ENCODE results near the gene NELL1.

The NELL1 gene

DNA sequence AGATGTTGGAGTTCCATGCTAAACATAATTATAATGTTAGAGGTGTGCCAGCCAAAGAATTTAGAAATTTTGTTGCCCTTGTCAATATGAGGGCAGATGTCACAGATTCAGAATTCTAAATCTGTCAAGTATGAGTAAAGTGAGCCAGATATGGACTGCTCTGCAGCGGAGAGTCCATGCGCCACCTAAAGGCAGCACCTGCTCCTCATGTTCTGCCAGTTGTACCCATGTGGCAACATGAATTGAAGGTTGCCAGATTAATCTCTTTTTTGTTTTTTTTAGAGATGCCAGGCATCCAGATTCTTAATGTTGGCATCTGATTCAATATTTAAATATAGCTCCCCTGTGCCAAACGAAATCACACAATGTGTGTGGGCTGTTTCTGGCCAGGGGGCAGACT lies 844.9 kb downstream of the NELL1 start:
- DNase-seq: peak; percentile 29

DNA sequence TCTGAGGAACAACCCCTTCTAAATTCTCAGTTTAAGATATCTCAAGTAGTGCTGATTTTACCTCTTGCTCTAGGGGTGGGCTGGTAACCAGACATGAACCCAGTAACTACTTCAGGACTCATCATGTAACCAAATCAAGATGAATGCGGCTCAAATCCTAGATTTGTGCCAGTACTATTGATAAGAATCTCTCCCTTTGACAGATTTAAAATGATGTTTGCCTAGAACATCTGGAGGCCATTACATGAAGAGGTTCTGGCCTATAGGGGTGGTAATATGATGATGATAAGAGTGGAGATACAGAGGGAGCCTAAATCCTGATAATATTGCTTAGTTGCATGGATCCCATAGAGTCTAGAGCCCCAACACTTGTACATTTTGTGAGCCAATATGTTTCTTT lies 850.9 kb downstream of the NELL1 start:
- no peak for DNase-seq

DNA sequence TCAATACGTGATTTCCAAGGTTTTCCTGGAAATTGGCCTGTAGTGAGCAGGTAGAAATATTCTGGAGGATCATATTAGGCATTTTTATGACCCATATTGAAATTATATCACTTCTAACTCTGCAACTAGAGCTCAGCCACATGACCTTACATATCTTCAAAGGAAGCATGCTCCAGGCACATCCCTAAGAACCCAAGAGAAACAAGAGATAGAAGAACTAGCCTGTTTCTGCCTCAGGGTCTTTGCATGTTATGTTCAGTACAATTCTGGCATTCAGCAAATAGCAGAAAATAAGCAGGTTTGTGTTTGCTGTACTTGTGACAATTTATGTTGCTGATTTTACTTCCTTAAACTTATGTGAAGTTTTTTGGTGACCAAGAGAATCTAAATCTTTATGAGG lies 859.8 kb downstream of the NELL1 start:
- no peak for DNase-seq

DNA sequence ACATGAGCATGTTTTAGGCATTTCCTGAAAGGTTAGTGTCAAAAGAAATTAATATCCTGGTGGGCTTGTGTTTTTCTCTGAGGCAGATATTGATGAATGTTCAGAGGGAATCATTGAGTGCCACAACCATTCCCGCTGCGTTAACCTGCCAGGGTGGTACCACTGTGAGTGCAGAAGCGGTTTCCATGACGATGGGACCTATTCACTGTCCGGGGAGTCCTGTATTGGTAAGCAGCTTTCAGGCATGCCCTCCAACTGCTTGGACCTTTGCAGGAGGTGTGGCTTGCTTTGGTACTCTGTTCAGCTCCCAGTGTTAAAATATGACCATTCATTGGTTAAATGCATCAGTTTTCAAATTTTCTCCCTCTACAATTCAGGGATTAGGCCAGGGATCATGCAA lies 864.9 kb downstream of the NELL1 start:
- DNase-seq: no peak

DNA sequence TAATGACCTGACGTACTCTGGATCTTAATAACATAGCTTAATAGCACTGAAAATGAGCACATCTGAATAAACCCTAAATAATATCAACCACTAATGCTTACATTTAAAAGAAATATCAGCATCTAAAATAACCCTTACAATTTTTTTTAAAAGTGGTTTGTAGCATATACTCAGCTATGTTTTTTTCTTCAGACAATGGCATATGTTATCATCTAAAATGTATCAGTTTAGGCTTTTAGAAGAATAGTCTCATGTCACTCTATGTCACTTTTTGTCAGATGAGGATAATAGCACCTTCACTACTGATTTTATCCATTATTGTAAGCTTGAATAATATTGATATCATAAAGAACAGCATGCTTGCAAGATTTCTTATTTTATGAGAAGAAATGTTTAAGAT lies 868.6 kb downstream of the NELL1 start:
- DNase-seq: no peak

DNA sequence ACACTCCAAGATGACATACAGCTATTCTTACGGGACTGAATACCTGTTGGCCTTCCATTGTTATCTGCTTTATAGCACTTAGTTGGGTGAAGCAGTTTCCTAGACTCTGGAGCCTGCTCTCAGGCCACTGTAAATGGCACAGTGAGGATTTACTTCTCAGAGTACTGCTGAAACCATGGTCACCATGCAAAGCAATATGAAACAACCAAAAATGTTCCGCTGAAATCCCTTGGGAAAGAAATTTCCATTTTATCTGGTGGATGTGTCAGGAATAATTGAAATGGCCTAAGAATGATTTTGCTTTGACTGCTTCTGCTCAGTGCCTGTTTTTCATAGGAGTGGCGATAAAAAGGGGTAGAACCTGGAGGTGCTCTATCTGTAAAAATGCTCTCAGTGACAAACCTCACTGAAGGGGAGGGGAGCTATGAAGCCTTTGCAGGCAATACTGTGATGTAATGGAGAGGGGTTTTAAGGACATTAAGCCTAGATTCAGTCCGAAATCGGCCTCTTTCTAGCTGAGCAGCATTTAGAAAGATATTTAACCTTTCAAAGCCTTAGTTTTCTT lies 871.9 kb downstream of the NELL1 start:
- no peak for DNase-seq

DNA sequence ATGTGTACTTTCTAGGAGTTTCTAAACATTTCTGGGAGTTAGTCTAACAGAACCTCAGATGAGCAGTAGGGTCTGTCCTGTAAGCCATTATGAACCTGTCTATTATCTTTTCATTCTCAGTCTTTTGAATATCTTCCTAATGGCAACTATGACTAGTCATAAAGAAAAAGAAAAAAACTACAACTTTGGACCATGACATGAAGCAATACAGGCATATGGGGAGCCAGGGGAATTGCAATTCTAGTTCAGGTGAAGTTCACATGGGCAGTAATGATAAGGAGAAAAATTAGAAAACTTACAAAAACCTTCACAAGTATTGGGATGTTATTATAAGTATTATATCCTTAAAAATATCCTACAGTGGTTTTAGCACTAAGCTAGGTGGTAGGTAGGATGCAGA lies 874.5 kb downstream of the NELL1 start:
- no peak for DNase-seq

DNA sequence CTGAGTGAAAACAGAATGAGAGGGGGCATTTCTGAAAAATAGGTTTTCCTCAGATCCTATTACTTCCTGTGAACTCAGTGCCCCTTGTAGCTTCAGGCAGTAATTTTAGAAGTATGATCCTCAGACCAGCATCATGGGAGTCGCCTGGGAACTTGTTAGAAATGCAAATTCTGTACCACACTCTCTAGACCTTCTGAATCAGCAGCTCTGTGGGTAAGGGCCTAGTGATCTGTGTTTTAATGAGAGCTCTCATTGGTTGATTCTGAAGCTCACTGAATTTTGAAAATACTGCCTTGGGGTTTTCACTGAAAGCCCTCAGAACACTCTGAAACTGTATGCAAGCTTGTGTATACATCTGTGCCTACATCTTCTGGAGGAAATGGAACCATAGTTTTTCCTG lies 876.3 kb downstream of the NELL1 start:
- DNase-seq: no peak

DNA sequence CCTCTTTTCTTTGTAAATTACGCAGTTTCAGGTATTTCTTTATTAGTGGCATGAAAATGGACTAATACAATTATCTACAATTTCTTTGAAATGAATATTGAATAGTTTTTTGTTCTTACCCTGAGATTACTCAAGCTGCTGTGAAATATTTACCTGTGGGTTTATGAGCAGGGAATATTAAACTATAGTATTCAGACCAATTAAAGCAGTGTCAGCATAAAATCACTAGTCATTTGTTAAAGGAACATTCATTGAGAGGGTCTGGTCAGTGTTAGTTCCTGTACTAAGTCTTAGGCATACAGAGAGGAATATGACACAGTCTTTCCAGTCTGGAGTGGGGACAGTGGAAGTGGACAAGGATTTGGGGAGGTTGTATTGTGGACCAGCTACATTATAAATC lies 877.3 kb downstream of the NELL1 start:
- no peak for DNase-seq

DNA sequence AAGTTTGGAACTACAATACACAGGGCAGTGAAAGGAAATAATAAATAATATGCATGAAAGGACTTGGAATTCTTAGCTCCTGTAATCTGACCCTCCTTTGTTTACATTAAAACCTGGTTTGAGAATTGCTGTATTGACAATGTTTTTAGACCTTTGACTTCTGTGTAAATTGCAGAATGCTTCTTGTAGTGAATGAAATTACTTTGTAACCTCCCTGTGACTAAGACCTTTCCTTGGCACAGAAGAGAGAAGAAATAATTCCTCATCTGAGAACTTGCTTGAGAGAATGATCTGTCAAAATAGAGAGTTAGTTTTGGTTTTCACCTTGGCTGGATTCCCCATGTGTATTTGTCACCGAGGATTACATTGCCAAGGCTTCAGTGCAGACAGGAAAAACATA lies 883.5 kb downstream of the NELL1 start:
- peak; percentile 37 for DNase-seq

DNA sequence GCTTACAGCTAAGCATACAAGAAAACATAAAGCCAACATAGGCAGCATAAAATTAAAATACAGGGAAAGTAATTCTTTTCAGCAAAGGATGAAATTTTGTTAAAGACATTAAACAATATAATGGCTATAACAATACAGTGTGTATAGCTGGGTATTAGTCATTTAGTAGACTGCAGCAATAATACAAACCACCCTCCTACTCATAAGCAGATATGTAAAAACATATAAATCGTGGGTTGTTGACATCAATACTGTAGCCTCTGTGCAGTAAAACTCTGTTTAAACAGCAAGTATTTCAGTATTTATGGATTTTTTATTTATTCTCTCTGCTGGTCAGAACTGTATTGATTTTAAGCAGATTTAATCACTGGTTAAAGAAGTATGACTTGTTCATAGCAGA lies 884.4 kb downstream of the NELL1 start:
- DNase-seq: no peak

DNA sequence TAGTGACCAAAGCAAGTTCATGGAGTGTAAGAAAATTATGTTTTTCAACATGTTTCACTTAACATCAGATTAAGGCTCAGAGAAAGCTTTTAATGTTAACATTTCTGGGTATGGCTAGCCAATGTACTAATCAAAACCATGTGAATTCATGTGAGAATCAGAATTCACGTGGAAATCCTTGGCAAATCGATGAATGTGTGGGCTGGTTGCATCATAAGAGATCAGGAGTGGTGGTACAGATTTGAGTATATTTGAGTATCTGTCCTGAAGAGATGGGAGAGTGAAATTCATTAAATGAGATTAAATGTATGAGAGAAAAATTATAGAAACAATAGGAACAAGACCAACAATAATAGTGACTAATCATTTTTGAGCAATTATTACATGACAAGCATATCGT lies 884.9 kb downstream of the NELL1 start:
- no peak for DNase-seq

DNA sequence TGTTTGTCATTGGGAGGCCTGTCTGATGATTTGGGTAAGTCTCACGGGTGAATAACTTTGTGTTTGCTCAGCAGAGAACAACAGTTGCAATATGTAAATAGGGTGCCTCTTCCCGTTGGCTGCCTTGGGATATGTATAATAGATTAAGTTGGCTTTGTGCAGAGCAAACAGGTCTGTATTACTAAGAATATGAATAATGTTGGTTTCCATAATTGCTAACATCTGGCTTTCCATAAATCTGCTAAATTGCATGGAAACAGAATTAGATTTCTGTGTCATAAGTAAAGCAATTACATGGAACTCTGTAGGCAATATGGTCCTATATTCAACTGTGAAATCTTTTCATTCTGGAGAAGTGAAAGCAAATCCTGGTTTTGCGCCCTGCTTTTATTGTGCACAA lies 887.5 kb downstream of the NELL1 start:
- DNase-seq: peak; percentile 35

DNA sequence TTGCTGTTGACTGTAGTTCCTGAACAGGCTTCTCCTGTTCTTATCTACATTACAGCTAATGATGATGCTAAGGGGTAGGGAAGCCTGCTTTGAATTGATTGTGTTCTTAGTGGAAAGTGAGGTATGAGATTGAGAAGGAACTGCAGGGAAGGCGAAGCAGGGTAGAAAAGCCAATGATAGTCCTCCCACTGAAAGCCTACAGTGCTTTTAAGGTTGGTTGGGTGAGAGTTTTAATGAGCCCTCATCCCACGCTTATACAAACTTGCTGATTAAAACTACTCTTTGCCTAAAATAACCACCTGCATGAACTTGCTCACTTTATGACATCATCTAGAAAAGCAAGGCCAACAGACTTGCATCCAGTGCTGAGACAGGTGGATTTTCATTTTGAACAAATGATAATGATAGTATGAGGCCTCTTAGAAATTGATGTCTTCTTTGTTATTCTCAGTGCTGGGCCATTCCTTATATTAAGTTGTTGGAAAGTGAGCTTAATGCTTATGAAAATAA lies 891.1 kb downstream of the NELL1 start:
- DNase-seq: no peak

DNA sequence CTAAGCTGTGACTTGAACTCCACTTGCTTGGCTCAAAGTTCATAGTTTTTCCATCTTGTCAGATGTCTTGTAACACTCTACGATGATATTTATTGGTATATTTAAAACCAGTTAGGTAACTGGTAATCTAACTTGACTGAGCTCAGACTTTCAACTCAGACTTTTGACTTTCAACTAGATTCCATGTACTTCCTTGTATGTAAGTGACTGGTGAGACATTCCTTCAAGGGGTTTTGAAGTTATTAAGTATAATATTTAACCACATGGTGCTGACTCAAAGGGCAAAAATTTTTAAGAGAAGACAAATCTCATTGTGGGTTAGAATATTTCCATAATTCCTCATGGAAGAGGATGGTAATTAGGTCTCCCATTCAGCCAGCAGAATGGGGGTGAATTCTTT lies 892.2 kb downstream of the NELL1 start:
- DNase-seq: no peak

DNA sequence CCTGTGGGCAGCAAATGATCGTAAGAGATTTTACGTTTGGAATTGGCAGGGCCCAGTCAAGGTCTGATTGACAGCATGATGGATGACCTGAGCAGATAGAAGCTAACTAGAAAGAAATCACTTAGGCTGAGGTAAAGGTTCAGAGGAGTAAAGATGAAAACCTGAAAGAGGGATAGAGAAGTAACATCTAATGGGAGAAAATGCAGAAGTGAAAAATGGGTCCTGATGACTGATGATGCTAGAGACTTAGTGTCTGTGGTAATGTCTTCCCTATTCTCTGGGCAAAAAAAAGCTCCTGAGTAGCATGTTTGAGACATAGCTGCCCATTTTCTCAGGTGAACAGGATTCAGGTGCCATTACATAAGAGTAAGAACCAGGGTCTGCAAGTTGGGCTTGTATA lies 894.7 kb downstream of the NELL1 start:
- DNase-seq: no peak

DNA sequence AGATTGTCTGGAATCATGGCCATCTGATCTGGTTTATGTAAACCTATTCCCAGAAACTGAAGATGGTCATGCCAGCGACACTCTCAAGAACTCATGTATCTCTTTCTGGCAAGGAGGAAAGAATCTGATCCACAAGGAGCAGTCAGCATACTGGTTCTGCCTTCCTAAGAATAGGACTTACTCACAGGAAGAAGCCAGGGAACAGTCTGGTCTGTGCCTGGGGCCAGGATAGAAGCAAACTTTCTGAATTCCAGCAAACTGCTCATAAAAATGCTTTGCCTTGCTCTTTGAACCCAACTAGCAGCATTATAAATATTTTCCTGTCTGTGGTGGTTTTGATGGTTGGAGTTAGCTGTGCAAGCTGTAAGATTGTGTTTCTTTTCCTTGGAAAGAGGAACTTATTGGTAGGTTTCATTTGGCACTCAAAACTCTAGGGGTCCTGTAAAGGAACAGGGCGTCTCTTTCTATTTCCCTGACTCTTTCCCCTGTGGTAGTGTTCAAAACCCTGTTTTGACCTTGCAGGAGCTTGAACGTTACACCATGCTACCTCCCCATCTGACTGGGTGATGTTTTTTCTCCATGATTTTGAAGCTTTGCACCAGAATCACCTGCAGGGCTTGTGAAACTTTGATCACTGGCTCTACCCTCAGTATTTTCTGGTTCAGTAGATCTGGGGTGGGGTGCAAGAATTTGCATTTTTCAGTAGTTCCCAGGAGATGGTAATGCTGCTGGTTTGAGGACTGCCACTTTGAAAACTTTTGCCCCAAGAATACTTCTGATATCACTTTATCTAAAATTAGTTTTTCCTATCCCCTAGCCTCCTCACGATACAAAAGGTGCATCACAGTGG lies 895.7 kb downstream of the NELL1 start:
- no peak for DNase-seq

DNA sequence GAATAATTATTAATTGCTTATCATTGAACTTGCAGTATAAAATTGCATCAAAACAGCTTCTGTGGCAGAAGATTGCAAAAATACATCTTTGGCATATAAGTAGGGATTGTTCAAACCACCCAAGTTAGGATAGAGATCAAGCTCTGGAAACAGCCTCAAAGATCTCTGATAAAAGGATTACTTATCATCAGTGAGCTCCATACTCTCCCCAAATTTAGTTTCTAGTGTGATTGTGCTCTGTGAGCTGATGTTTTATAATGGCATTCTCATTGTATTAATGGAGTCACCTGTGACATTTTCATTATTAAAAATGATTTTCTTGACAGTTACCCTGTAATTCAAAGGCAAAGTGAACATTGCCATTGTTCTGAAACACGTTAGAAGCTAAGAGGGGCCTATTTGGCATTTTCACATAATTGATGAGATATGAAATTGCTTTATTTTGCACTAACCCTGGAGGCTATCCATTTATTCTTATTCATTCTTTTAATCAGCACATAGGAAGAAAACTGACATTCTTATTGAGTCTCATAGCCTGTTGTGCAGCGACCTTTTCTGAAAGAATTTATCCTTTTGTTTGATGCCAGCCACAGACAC lies 897.2 kb downstream of the NELL1 start:
- no peak for DNase-seq

DNA sequence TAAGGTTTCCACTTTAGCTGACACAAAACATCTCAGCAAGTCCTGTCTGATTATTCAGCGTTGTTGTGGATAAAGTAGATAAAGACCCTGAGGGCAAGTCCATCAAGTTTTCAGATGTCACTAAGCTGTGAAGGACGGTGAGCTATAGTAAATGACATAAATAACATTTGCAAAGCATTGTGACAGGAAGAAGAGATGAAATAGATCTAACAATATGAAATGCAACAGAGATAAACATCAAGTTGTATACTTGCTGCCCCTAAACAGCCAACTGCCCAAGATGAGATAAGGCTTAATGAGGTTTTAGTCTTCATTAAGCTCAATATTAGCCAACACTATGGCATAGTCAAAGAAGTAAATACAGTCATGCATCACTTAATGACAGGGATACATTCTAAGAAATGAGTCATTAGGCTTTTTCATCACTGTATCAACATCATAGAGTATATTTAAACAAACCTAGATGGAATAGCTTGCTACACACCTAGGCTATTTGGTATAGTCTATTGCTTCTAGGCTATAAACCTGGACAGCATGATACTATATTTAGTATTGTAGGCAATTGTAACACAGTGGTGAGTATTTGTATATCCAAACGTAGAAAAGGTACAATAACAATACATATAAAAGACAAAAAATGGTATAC lies 898.4 kb downstream of the NELL1 start:
- DNase-seq: no peak

DNA sequence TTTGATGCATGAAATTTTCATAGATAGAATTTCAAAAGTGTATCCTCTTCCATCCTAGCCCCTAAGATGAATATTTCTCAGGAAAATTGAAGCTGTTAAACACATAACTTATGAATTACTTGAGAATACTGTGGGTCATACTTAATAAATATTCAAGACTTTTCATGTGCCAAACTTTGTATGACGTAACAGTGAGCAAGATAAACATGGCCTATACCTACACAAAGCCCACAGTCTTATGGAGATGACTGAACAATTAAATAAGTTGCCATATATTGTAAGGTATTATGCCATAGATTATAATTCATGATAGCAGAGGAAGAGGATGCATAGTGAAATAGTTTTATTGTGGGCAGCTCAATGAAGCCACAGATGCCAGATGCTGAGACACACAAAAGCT lies 902.8 kb downstream of the NELL1 start:
- DNase-seq: no peak

DNA sequence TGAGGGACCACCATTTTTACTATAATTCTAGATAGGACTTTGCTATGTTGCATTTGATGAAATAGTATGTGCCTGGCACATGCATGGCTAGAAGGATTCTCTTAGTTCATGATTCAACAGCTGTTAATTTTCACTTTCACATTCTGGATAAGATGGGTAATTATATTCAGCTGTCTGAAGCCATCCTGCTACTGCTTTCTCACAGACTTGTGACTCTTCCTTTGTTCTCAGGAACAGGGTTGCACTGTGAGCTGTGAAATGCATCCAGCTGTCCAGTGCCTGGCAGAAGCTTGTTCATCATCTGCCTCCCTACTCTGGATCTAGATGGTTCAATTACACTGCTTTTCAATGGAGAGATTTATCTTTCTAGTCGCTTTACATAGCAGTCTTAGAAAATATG lies 913.4 kb downstream of the NELL1 start:
- DNase-seq: no peak

DNA sequence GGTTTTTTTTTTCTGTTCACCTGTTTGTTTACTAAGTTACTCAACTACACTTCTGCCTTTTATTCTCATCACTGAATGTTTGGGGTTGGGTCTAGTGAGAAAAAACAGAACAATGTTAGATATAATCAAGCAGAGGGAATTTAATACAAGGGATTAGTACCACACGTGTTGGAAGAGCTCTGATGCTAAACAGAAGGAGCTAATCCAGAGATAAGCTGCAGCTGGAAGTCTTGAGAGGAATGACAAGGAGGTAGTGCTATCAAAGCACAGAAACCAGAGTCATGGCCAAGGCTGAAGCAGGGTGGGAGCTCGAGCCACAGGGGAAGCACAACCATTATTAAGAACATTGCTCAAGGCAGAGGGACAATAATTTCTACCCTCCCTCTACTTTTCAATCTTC lies 919.4 kb downstream of the NELL1 start:
- no peak for DNase-seq

DNA sequence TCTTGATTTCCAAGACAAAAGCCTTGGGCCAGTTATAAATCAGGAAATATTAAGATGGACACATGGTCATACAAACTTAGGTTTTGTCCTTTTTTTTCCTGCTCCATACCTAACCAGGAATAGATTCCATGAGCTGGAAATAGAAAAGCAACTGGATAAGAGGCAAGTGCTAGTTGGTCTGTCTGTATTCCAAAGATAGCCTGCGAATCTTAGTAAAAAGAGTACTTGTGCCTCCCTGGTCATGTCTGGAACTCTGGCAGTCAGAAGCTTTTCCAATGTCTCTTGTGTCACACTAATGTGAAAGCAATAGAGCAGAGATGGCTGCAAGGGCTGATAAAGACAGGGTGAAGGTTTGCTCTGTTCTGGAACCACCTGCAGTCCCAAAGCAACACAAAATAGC lies 933.3 kb downstream of the NELL1 start:
- no peak for DNase-seq

DNA sequence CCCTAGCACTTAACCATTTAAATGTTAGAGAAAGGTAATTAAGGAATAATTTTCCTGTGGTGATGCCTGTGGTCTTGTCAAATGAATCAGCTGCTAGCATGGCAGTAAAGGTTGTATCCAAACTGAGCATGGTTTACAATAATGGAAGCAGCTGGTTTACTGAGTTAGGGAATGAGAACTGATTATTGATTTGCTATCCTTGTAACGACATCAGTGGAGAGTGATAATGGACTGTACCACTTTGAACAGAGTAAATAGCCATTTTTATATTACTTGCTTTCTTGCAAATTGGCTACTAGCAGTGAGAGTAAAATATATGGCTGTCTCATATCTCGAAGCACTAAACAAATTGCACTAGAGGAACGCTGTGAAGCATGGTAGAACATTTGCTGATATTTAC lies 934.5 kb downstream of the NELL1 start:
- no peak for DNase-seq
